HepG2 (cell line): Measurements from ENCODE around the gene SEPHS1. TPM values are rescaled to one million over a fixed set of nuclear protein-coding genes. Genes with fewer than 3 reads are reported as not detected.
A peak's percentile ranks its signal among the peaks of the same experiment; 100 is the strongest.

Experiments used
- ARNT2 ChIP-seq: sonication (generic); formaldehyde crosslinking; IDR thresholded peaks from 2 replicates; pipeline ENCODE4 v1.8.0; 2022; ENCODE audit warnings: mild to moderate bottlenecking, low read depth, missing genetic modification reagents, moderate library complexity
- CENPX ChIP-seq: sonication (generic); formaldehyde crosslinking; IDR thresholded peaks from 2 replicates; pipeline ENCODE4 v1.9.0; 2021; ENCODE audit warnings: mild to moderate bottlenecking, missing genetic modification reagents, moderate library complexity
- HNF1A ChIP-seq, 2 experiments: sonication (generic) in 1 of 2; formaldehyde crosslinking in 1 of 2; IDR thresholded peaks; 2 replicates each; pipeline versions ENCODE4 v1.4.0 to v1.6.1; 2016 to 2020; ENCODE audit warnings: borderline replicate concordance in 1 of 2, low read depth in 1 of 2, mild to moderate bottlenecking in 1 of 2, missing genetic modification reagents in 1 of 2
- KLF15 ChIP-seq: sonication (generic); formaldehyde crosslinking; IDR thresholded peaks from 2 replicates; pipeline ENCODE4 v1.8.1; 2023; ENCODE audit warnings: borderline replicate concordance, mild to moderate bottlenecking, inconsistent platforms, missing genetic modification reagents, mixed read lengths
- MIER3 ChIP-seq: IDR thresholded peaks from 2 replicates; pipeline ENCODE4 v1.6.1; 2016; ENCODE audit warnings: missing compliant biosample characterization, borderline replicate concordance
- RXRA ChIP-seq: sonication (generic); formaldehyde crosslinking; IDR thresholded peaks from 2 replicates; pipeline ENCODE4 v1.5.1; 2020; ENCODE audit warnings: missing genetic modification reagents
- TFAP4 ChIP-seq: sonication (generic); IDR thresholded peaks from 2 replicates; pipeline ENCODE4 v1.6.1; 2016; ENCODE audit warnings: low read depth, borderline replicate concordance
- TOPORS ChIP-seq: sonication (generic); formaldehyde crosslinking; IDR thresholded peaks from 2 replicates; pipeline ENCODE4 v1.8.0; 2023; ENCODE audit warnings: mild to moderate bottlenecking, missing genetic modification reagents
- ZFX ChIP-seq: sonication (generic); formaldehyde crosslinking; IDR thresholded peaks from 2 replicates; pipeline ENCODE4 v1.4.0; 2020; ENCODE audit warnings: mild to moderate bottlenecking, low read depth, missing genetic modification reagents, moderate library complexity
- ZNF121 ChIP-seq: sonication (generic); formaldehyde crosslinking; IDR thresholded peaks from 2 replicates; pipeline ENCODE4 v1.5.0; 2020; ENCODE audit warnings: mild to moderate bottlenecking, missing genetic modification reagents
- ZNF20 ChIP-seq: sonication (generic); formaldehyde crosslinking; IDR thresholded peaks from 2 replicates; pipeline ENCODE4 v1.4.0; 2020; ENCODE audit warnings: mild to moderate bottlenecking, moderate library complexity, missing genetic modification reagents
- ZNF224 ChIP-seq: sonication (generic); formaldehyde crosslinking; IDR thresholded peaks from 2 replicates; pipeline ENCODE4 v1.5.0; 2020; ENCODE audit warnings: mild to moderate bottlenecking, missing genetic modification reagents
- ZNF572 ChIP-seq: sonication (generic); formaldehyde crosslinking; IDR thresholded peaks from 2 replicates; pipeline ENCODE4 v1.5.1; 2020; ENCODE audit warnings: mild to moderate bottlenecking, missing genetic modification reagents
- ZNF629 ChIP-seq: sonication (generic); formaldehyde crosslinking; conservative IDR thresholded peaks from 2 replicates; pipeline ENCODE4 v1.5.0; 2020; ENCODE audit warnings: missing genetic modification reagents
- polyA plus RNA-seq, 8 experiments: library from polyadenylated mRNA; depleted of rRNA in 3 of 8; stranded (reverse) in 7 of 8; unstranded in 1 of 8; fragments of >200 nt; fragmentation: Illumina TruSeq in 4 of 8; extraction: Trizol in 4 of 8; gene quantifications; 2 replicates each; pipeline versions ENCODE4 v1.2.1 to v1.2.3, GENCODE V29; 2011 to 2016; ENCODE audit warnings: low read depth in 4 of 8, missing spikeins in 1 of 8, mixed read lengths in 1 of 8; ENCODE audit not compliant: insufficient read depth in 1 of 8
- total RNA-seq, 5 experiments: library from RNA; depleted of rRNA; stranded (reverse); fragments of >200 nt; fragmentation: Illumina TruSeq; extraction: Trizol; gene quantifications; 2 replicates each; pipeline ENCODE4 v1.2.3, GENCODE V29; 2016; ENCODE audit warnings: low read depth in 1 of 5
- TF ChIP-seq, protein P1 (sequence below): sonication (generic); formaldehyde crosslinking; conservative IDR thresholded peaks from 2 replicates; pipeline ENCODE4 v1.4.0; 2020; ENCODE audit warnings: missing genetic modification reagents
- TF ChIP-seq, protein P2 (sequence below): sonication (generic); formaldehyde crosslinking; IDR thresholded peaks from 2 replicates; pipeline ENCODE4 v1.5.0; 2020; ENCODE audit warnings: missing genetic modification reagents
- TF ChIP-seq, protein P3 (sequence below): IDR thresholded peaks from 2 replicates; pipeline ENCODE4 v1.6.1; 2018; ENCODE audit warnings: missing genetic modification reagents
- TF ChIP-seq, protein P4 (sequence below): sonication (generic); formaldehyde crosslinking; IDR thresholded peaks from 2 replicates; pipeline ENCODE4 v1.4.0; 2020; ENCODE audit warnings: missing genetic modification reagents

The SEPHS1 gene
- total and polyA plus RNA-seq, 2 of the 13 experiments (the other 11 are each of a cell fraction or from before 2014, with no cell fraction given), result 57.8 to 61.5 TPM

GRCh38 chr10:13348216-13349017, at the start of gene SEPHS1 (continued):
- TF ChIP-seq TFAP4, result peak; percentile 43; the same call in 1 of the 2 replicates
- TF ChIP-seq, protein P1, sequence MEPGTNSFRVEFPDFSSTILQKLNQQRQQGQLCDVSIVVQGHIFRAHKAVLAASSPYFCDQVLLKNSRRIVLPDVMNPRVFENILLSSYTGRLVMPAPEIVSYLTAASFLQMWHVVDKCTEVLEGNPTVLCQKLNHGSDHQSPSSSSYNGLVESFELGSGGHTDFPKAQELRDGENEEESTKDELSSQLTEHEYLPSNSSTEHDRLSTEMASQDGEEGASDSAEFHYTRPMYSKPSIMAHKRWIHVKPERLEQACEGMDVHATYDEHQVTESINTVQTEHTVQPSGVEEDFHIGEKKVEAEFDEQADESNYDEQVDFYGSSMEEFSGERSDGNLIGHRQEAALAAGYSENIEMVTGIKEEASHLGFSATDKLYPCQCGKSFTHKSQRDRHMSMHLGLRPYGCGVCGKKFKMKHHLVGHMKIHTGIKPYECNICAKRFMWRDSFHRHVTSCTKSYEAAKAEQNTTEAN, result no peak
- peak; percentile 45; the same call in 1 of the 2 replicates for TF ChIP-seq RXRA
- no peak for TF ChIP-seq ZNF224 (CRISPR knock-in tag)
- no peak for TF ChIP-seq TOPORS
- TF ChIP-seq ZNF121 (CRISPR knock-in tag), result 0 out of 2 replicates have a peak, but pooled peaks have one; percentile 24
- TF ChIP-seq ARNT2, result 0 out of 2 replicates have a peak, but pooled peaks have one; percentile 32
- no peak for TF ChIP-seq ZNF629 (CRISPR knock-in tag)
- TF ChIP-seq ZNF20 (CRISPR knock-in tag), result no peak
- TF ChIP-seq CENPX (CRISPR knock-in tag), result no peak
- TF ChIP-seq, protein P2, sequence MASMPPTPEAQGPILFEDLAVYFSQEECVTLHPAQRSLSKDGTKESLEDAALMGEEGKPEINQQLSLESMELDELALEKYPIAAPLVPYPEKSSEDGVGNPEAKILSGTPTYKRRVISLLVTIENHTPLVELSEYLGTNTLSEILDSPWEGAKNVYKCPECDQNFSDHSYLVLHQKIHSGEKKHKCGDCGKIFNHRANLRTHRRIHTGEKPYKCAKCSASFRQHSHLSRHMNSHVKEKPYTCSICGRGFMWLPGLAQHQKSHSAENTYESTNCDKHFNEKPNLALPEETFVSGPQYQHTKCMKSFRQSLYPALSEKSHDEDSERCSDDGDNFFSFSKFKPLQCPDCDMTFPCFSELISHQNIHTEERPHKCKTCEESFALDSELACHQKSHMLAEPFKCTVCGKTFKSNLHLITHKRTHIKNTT, result no peak
- TF ChIP-seq, protein P3, sequence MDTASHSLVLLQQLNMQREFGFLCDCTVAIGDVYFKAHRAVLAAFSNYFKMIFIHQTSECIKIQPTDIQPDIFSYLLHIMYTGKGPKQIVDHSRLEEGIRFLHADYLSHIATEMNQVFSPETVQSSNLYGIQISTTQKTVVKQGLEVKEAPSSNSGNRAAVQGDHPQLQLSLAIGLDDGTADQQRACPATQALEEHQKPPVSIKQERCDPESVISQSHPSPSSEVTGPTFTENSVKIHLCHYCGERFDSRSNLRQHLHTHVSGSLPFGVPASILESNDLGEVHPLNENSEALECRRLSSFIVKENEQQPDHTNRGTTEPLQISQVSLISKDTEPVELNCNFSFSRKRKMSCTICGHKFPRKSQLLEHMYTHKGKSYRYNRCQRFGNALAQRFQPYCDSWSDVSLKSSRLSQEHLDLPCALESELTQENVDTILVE (CRISPR knock-in tag), result peak; percentile 62; the same call in 1 of the 2 replicates
- no peak for TF ChIP-seq HNF1A (IDR thresholded peaks at IDR 0.05; ENCODE audit: low read depth)
- TF ChIP-seq HNF1A (CRISPR knock-in tag; IDR thresholded peaks at IDR 0.05; ENCODE audit: borderline replicate concordance), result peak; percentile 20; the same call in 1 of the 2 replicates
- TF ChIP-seq, protein P4, sequence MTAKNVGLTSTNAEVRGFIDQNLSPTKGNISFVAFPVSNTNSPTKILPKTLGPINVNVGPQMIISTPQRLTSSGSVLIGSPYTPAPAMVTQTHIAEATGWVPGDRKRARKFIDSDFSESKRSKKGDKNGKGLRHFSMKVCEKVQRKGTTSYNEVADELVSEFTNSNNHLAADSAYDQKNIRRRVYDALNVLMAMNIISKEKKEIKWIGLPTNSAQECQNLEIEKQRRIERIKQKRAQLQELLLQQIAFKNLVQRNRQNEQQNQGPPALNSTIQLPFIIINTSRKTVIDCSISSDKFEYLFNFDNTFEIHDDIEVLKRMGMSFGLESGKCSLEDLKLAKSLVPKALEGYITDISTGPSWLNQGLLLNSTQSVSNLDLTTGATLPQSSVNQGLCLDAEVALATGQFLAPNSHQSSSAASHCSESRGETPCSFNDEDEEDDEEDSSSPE (CRISPR knock-in tag), result peak; percentile 82
- no peak for TF ChIP-seq ZNF572 (CRISPR knock-in tag)
- peak; percentile 64 for TF ChIP-seq ZFX (CRISPR knock-in tag)
- TF ChIP-seq KLF15, result peak; percentile 26; the same call in 1 of the 2 replicates
- no peak for TF ChIP-seq MIER3
